ENCODE measurements around the gene ZSCAN30.
"Not testable (repeated sequence)": the region's sequence is repeated elsewhere in the genome, so short reads cannot be mapped to it uniquely, and the experiment has no call there.

Gene ZSCAN30

GRCh38 chr18:35239314-35239713, 50.7 kb downstream of the ZSCAN30 start:
- no peak for DNase-seq (ENCODE audit: low read depth in 1 of 2, low spot score in 1 of 2)

GRCh38 chr18:35236571-35237363, 53.3 kb downstream of the ZSCAN30 start:
- no peak for DNase-seq (ENCODE audit: low read depth in 1 of 2, low spot score in 1 of 2)

- peak; percentile 44 to 60 for DNase-seq (ENCODE audit: low read depth in 1 of 2, low spot score in 1 of 2)
Observed at GRCh38 chr18:35231052-35231451, 59.0 kb downstream of the ZSCAN30 start.

- no peak for DNase-seq (ENCODE audit: low read depth in 1 of 2, low spot score in 1 of 2)
Observed at GRCh38 chr18:35227254-35227653, 62.8 kb downstream of the ZSCAN30 start.

DNA sequence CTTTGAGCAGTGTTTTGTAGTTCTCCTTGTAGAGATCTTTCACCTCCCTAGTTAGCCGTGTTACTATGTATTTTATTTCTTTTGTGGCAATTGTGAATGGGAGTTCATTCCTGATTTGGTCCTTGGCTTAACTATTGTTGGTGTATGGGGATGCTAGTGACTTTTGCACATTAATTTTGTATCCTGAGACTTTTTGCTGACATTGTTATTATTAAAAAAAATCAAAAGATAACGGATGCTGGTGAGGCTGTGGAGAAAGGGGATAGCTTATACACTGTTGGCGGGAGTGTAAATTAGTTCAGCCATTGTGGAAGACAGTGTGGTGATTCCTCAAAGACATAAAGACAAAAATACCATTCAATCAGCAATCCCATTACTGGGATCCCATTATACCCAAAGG, 66.2 kb downstream of the ZSCAN30 start:
- DNase-seq (ENCODE audit: low read depth in 1 of 2, low spot score in 1 of 2), result no peak

DNA sequence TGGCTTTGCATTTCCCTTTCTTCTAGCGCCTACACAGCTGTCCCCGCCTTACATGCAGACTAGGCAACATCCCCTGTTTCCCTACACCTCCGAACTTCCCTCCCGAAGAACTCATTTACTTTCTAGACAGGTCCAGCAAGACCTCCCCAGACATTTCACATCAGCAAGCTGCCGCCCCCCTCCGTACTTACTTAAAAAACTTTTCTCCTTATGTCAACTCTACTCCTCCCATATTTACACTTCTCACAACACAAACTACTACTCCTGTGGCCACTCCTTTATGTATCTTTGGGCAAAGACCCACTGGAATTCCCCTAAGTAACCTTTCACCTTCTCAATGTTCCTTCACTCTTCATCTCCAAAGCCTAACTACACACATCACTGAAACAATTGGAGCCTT, 69.6 kb downstream of the ZSCAN30 start:
- no peak for DNase-seq (ENCODE audit: low read depth in 1 of 2, low spot score in 1 of 2)

DNA sequence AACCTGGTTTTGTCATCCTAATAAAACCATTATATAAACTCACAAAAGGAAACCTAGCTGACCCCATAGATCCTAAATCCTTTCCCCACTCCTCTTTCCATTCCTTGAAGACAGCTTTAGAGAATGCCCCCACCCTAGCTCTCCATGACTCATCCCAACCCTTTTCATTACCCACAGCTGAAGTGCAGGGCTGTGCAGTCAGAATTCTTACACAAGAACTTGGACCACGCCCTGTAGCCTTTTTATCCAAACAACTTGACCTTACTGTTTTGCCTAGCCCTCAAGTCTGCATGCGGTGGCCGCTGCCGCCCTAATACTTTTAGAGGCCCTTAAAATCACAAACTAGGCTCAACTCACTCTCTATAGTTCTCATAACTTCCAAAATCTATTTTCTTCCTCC, 70.7 kb downstream of the ZSCAN30 start:
- not testable (repeated sequence) for DNase-seq (ENCODE audit: low read depth in 1 of 2, low spot score in 1 of 2)

DNA sequence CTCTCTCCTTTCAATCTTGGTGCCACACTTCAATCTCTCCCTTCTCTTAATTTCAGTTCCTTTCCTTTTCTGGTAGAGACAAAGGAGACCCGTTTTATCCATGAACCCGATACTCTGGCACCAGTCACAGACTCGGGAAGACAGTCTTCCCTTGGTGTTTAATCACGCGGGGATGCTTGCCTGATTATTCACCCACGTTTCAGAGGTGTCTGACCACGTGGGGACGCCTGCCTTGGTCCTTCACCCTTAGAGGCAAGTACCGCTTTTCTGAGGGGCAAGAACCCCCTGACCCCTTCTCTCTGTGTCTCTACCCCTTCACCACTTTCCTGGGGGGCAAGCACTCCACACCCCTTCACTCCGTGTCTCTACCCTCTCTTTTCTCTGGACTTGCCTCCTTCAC, 73.4 kb downstream of the ZSCAN30 start:
- DNase-seq (ENCODE audit: low read depth in 1 of 2, low spot score in 1 of 2), result not testable (repeated sequence)

DNA sequence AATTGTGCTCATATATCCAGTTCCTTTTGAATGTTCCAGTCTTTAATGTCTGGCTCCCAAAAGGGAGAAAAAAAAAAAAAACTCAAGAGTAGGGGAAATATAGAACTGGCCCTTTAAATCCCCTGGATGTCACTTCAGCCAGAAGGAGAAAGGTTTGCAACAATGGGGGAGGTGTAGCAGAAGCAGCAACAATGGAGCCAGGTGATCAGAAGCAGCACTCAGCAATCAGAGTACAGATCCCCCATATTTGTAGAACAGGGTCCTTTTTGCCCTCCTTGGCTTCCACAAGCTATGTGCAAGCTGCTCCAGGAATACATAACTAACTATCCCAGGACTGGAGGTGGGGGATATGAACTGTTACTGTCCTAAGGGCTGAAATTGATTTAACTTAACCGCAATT, 75.0 kb downstream of the ZSCAN30 start:
- DNase-seq (ENCODE audit: low read depth in 1 of 2, low spot score in 1 of 2), result no peak

- not testable (repeated sequence) for DNase-seq (ENCODE audit: low read depth in 1 of 2, low spot score in 1 of 2)
Observed at GRCh38 chr18:35205746-35206458, 84.1 kb downstream of the ZSCAN30 start.

DNA sequence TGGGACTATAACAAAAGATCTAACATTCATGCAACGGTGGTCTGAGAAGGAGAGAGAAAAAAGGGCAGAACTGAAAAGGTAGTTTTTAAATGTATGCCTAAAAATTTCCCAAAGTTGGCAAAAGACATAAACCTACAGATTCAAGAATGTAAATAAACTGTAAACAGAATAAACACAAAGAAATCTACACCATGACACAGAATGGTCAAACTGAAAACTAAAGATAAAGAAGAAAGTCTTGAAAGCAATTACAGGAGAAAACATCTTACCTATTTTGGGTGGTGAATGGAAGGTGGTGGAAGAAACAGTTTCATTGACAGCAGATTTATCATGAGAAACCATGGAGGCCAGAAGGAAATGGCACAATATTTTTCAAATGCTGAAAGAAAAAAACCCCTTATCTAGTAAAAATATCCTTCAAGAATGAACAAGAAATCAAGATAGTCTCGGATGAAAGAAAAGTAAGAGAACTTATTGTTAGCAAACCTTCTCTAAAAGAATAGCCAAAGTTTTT, 84.8 kb downstream of the ZSCAN30 start:
- no peak for DNase-seq (ENCODE audit: low read depth in 1 of 2, low spot score in 1 of 2)

GRCh38 chr18:35203067-35203466, 87.0 kb downstream of the ZSCAN30 start:
- DNase-seq (ENCODE audit: low read depth in 1 of 2, low spot score in 1 of 2), result no peak

DNA sequence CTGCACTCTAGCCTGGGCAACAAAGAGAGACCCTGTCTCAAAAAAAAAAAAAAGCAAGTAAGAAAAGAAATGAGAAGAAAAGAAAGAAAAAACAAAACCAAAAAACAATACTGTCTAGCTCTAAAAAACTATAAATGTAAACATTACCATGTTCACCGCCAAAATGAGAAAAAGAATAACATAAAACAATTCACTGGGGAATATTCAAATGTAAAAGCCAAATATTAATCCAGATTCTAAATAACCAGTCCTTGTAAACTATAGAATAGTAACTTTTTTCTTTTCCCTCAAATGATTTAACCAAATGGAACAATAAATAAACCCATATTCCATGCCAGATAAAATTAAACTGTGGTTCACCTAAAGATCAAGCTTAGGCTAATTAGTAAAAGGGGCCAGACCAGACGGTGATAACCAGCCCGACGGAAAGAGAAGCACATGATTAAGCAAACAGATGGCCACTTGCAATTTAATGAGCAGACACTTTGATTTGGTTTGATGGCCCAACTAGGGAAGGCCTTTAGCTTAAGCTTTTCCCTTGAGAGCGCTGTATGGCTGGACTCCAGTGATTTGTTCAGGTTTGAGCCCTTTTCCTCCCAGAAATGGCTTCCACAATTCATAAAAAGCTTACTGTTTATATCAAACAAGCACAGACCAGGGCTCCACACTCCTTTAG, 88.6 kb downstream of the ZSCAN30 start:
- DNase-seq (ENCODE audit: low read depth in 1 of 2, low spot score in 1 of 2), result no peak
